ENCODE measurements around the gene PGAP2.

Gene PGAP2

DNA sequence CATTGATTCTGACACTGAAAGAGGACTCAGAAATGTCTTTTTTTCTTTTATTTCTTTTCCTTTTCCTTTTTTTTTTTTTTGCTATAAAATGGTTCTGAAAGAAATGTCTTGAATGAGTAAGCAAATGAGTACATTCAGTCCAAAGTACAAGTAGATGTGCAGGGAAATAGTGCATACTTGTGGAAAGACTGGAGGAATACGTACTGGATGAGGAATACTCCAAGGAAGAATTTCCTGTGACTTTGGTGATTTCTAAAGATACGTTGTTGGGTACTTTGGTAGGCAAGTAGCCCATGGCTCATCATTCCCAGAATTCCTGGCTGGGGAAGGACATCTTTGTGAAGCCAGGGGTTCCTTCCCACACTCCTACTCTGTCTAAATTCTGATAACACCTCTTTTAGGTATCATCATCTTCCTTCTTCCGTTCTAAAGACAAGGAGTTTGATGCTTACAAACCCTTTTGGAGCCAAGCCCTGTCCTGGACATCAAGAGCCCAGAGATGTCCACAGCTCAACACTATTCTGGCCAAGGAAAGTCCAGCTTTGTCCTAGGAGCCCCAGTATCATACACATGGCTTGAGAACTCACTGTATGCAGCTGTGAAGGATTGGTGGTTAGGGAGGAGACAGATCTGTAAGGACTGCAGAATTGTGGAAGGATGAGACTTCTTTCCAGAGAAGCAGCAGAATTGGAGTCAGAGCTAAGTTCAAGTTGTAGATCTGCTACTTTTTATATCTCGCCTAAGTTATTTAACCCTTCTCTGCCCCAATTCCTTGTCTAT lies 6.2 kb upstream of the PGAP2 start:
- H3K4me3 ChIP-seq (replicated peaks; ENCODE audit: insufficient read depth, low read length): no peak overlapping the region
- TF ChIP-seq CTCF (IDR thresholded peaks at IDR 0.05; ENCODE audit: insufficient read depth, low read length): no peak
- TF ChIP-seq GABPA (IDR thresholded peaks at IDR 0.05; ENCODE audit: low read depth): no peak
- no peak for TF ChIP-seq POLR2AphosphoS5 (IDR thresholded peaks at IDR 0.05; ENCODE audit: low read depth)
- TF ChIP-seq SPI1 (IDR thresholded peaks at IDR 0.05; ENCODE audit: borderline replicate concordance, low read depth): no peak
- TF ChIP-seq, protein P1, sequence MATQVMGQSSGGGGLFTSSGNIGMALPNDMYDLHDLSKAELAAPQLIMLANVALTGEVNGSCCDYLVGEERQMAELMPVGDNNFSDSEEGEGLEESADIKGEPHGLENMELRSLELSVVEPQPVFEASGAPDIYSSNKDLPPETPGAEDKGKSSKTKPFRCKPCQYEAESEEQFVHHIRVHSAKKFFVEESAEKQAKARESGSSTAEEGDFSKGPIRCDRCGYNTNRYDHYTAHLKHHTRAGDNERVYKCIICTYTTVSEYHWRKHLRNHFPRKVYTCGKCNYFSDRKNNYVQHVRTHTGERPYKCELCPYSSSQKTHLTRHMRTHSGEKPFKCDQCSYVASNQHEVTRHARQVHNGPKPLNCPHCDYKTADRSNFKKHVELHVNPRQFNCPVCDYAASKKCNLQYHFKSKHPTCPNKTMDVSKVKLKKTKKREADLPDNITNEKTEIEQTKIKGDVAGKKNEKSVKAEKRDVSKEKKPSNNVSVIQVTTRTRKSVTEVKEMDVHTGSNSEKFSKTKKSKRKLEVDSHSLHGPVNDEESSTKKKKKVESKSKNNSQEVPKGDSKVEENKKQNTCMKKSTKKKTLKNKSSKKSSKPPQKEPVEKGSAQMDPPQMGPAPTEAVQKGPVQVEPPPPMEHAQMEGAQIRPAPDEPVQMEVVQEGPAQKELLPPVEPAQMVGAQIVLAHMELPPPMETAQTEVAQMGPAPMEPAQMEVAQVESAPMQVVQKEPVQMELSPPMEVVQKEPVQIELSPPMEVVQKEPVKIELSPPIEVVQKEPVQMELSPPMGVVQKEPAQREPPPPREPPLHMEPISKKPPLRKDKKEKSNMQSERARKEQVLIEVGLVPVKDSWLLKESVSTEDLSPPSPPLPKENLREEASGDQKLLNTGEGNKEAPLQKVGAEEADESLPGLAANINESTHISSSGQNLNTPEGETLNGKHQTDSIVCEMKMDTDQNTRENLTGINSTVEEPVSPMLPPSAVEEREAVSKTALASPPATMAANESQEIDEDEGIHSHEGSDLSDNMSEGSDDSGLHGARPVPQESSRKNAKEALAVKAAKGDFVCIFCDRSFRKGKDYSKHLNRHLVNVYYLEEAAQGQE (IDR thresholded peaks at IDR 0.05; ENCODE audit: insufficient replicate concordance, low read depth): no peak
- DNase-seq (ENCODE audit: low read depth in 1 of 2, low spot score in 1 of 2): no peak
- H3K27ac ChIP-seq (replicated peaks): no peak overlapping the region
- H3K27me3 ChIP-seq (ENCODE audit: insufficient read depth, poor library complexity, severe bottlenecking): no peaks in the 10 kb centered on the region

DNA sequence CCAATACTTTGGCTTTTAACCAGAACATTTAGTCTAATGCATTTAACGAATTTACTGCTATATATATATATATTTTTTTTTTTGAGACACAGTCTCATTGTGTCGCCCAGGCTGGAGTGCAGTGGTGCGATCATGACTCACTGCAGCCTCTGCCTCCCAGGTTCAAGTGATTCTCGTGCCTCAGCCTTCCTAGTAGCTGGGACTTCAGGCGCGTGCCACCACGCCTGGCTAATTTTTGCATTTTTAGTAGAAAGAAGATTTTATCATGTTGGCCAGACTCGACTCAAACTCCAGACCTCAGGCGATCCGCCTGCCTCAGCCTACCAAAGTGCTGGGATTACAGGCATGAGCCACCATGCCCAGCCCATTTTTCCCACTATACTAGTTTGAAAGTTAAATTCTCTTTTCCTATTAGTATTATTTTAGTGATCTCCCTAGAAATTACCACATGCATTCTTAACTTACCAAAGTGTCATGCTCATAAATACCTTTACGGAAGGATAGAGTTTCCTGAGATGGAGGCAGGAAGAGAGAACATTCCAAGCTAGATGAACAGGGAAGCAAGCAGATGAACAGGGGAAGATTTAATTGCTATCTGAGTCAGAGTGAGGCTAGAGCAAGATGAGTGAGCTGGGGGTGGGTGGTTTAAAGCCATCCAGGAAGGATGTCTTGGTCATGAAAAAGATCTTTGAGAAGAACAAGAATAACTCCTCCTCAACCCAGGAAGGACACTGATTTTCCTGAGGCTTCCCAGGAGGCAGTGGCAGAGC lies 4.4 kb upstream of the PGAP2 start:
- no peak overlapping the region for H3K4me3 ChIP-seq (replicated peaks; ENCODE audit: insufficient read depth, low read length)
- TF ChIP-seq SPI1 (IDR thresholded peaks at IDR 0.05; ENCODE audit: borderline replicate concordance, low read depth) (no peak), GABPA (IDR thresholded peaks at IDR 0.05; ENCODE audit: low read depth) (no peak), CTCF (IDR thresholded peaks at IDR 0.05; ENCODE audit: insufficient read depth, low read length) (no peak), POLR2AphosphoS5 (IDR thresholded peaks at IDR 0.05; ENCODE audit: low read depth) (no peak)
- TF ChIP-seq, protein P1 (IDR thresholded peaks at IDR 0.05; ENCODE audit: insufficient replicate concordance, low read depth): no peak
- no peaks in the 10 kb centered on the region for H3K27me3 ChIP-seq (ENCODE audit: insufficient read depth, poor library complexity, severe bottlenecking)
- H3K27ac ChIP-seq (replicated peaks): no peak overlapping the region
- no peak for DNase-seq (ENCODE audit: low read depth in 1 of 2, low spot score in 1 of 2)

- H3K27me3 ChIP-seq (ENCODE audit: insufficient read depth, poor library complexity, severe bottlenecking): no peaks in the 10 kb centered on the region
- TF ChIP-seq CTCF (IDR thresholded peaks at IDR 0.05; ENCODE audit: insufficient read depth, low read length) (peak; percentile 46), SPI1 (IDR thresholded peaks at IDR 0.05; ENCODE audit: borderline replicate concordance, low read depth) (no peak)
- TF ChIP-seq, protein P1 (IDR thresholded peaks at IDR 0.05; ENCODE audit: insufficient replicate concordance, low read depth): no peak
- DNase-seq (ENCODE audit: low read depth in 1 of 2, low spot score in 1 of 2): peak; percentile 65 to 80
- H3K4me3 ChIP-seq (replicated peaks; ENCODE audit: insufficient read depth, low read length): peak overlapping the region; percentile 82
- H3K27ac ChIP-seq (replicated peaks): peak overlapping the region; percentile 69
Measured at GRCh38 chr11:3808861-3809623, 682 bp downstream of the PGAP2 start.
